ENCODE data around the gene IQCM. TPM values are rescaled to one million over a fixed set of nuclear protein-coding genes. Genes with fewer than 3 reads are reported as not detected.

Gene IQCM
- polyA plus RNA-seq, 3 donors: not detected

- H3K79me2 ChIP-seq (ENCODE audit: insufficient read depth, low read length): no peaks in the 10 kb centered on the region
- no peak overlapping the region for H3K27ac ChIP-seq (ENCODE audit: low read depth in 1 of 2, low read length in 2 of 2)
- H3K4me3 ChIP-seq (replicated peaks in 1 of 3; ENCODE audit: low read depth in 2 of 3, low read length in 3 of 3): no peak overlapping the region
- H3K27ac Mint-ChIP-seq: no peak overlapping the region
- no peak overlapping the region for H3K9ac ChIP-seq (ENCODE audit: insufficient read depth, low read length, poor library complexity, severe bottlenecking)
- H3K36me3 ChIP-seq (replicated peaks in 1 of 2; ENCODE audit: control insufficient read depth in 1 of 2, insufficient read depth in 2 of 2, low read length in 2 of 2): no peaks in the 10 kb centered on the region
- no peak overlapping the region for H3K4me3 Mint-ChIP-seq
- no peak for TF ChIP-seq CTCF (IDR thresholded peaks at IDR 0.05)
- no peaks in the 10 kb centered on the region for H3K27me3 ChIP-seq (ENCODE audit: control insufficient read depth in 2 of 2, insufficient read depth in 2 of 2, low read length in 2 of 2)
- peaks cover 5 to 7% of the 10 kb centered on the region in 2 donors for H3K9me3 ChIP-seq (replicated peaks in 1 of 2; ENCODE audit: control insufficient read depth in 1 of 2, insufficient read depth in 1 of 2, low read length in 2 of 2)
- H3K4me2 ChIP-seq (replicated peaks; ENCODE audit: extremely low read depth, low read length, poor library complexity, severe bottlenecking): no peak overlapping the region
- intact Hi-C loops (cut with micrococcal nuclease): no loop called here
- no peak overlapping the region for H2AFZ ChIP-seq (ENCODE audit: insufficient read depth, low read depth, low read length, poor library complexity, severe bottlenecking)
- no peaks in the 10 kb centered on the region for H4K20me1 ChIP-seq (ENCODE audit: insufficient read depth, low read length)
- no peaks in the 10 kb centered on the region for H3K36me3 Mint-ChIP-seq
- no peaks in the 10 kb centered on the region for H3K27me3 Mint-ChIP-seq (ENCODE audit: low read depth in 3 of 3)
- DNase-seq: no peak
- H3K4me1 Mint-ChIP-seq: no peaks in the 10 kb centered on the region
- no peaks in the 10 kb centered on the region for H3K4me1 ChIP-seq (ENCODE audit: control insufficient read depth in 1 of 2, insufficient read depth in 2 of 2, low read length in 2 of 2)
- peaks cover 1 to 12% (median 6%) of the 10 kb centered on the region in 7 donors for H3K9me3 Mint-ChIP-seq
Measured at GRCh38 chr4:149466446-149466845, 349.2 kb downstream of the IQCM start.

GRCh38 chr4:149465955-149466354, 349.7 kb downstream of the IQCM start:
- H3K79me2 ChIP-seq (ENCODE audit: insufficient read depth, low read length): no peaks in the 10 kb centered on the region
- Mint-ChIP-seq H3K4me1 (no peaks in the 10 kb centered on the region), H3K27me3 (ENCODE audit: low read depth in 3 of 3) (no peaks in the 10 kb centered on the region), H3K9me3 (peaks cover 1 to 12% (median 6%) of the 10 kb centered on the region in 7 donors), H3K36me3 (no peaks in the 10 kb centered on the region), H3K4me3 (no peak overlapping the region), H3K27ac (no peak overlapping the region)
- H3K36me3 ChIP-seq (replicated peaks in 1 of 2; ENCODE audit: control insufficient read depth in 1 of 2, insufficient read depth in 2 of 2, low read length in 2 of 2): no peaks in the 10 kb centered on the region
- no peak overlapping the region for H3K9ac ChIP-seq (ENCODE audit: insufficient read depth, low read length, poor library complexity, severe bottlenecking)
- no peaks in the 10 kb centered on the region for H3K27me3 ChIP-seq (ENCODE audit: control insufficient read depth in 2 of 2, insufficient read depth in 2 of 2, low read length in 2 of 2)
- no peak overlapping the region for H3K4me2 ChIP-seq (replicated peaks; ENCODE audit: extremely low read depth, low read length, poor library complexity, severe bottlenecking)
- no CpG with 5 or more reads among the region's 1 CpG for WGBS (ENCODE audit: insufficient coverage)
- no peaks in the 10 kb centered on the region for H4K20me1 ChIP-seq (ENCODE audit: insufficient read depth, low read length)
- H3K27ac ChIP-seq (ENCODE audit: low read depth in 1 of 2, low read length in 2 of 2): no peak overlapping the region
- no peaks in the 10 kb centered on the region for H3K4me1 ChIP-seq (ENCODE audit: control insufficient read depth in 1 of 2, insufficient read depth in 2 of 2, low read length in 2 of 2)
- peaks cover 5 to 7% of the 10 kb centered on the region in 2 donors for H3K9me3 ChIP-seq (replicated peaks in 1 of 2; ENCODE audit: control insufficient read depth in 1 of 2, insufficient read depth in 1 of 2, low read length in 2 of 2)
- intact Hi-C loops (cut with micrococcal nuclease): no loop called here
- DNase-seq: no peak
- H2AFZ ChIP-seq (ENCODE audit: insufficient read depth, low read depth, low read length, poor library complexity, severe bottlenecking): no peak overlapping the region
- TF ChIP-seq CTCF (IDR thresholded peaks at IDR 0.05): no peak
- H3K4me3 ChIP-seq (replicated peaks in 1 of 3; ENCODE audit: low read depth in 2 of 3, low read length in 3 of 3): no peak overlapping the region

Measured in CD14-positive monocyte (primary cell).